Gastroesophageal sphincter (tissue), 3 donors: ENCODE data around the gene USP46.

ENCODE experiments used
- CTCF ChIP-seq, 4 experiments: fragments of 200-600 bp in 2 of 4; fragments of 450-650 bp in 2 of 4; sonication (generic) in 1 of 4; IDR thresholded peaks; one replicate each; pipeline ENCODE4 v1.5.1; 2017 to 2019; ENCODE audit warnings: antibody characterized with exemption in 4 of 4, mild to moderate bottlenecking in 2 of 4, moderate library complexity in 2 of 4
- EP300 ChIP-seq: sonication (generic); formaldehyde crosslinking; IDR thresholded peaks from one replicate; pipeline ENCODE4 v1.6.1; 2017; ENCODE audit warnings: antibody characterized with exemption, mild to moderate bottlenecking
- POLR2A ChIP-seq, 2 donors: fragments of 450-650 bp; IDR thresholded peaks; one replicate each; pipeline ENCODE4 v1.6.1; 2017; ENCODE audit warnings: antibody characterized with exemption in 2 of 2, mild to moderate bottlenecking in 2 of 2, moderate library complexity in 1 of 2
- POLR2AphosphoS5 ChIP-seq: sonication (generic); formaldehyde crosslinking; IDR thresholded peaks from one replicate; pipeline ENCODE4 v1.6.1; 2017; ENCODE audit warnings: antibody characterized with exemption

- no peak for TF ChIP-seq EP300
- no peak for TF ChIP-seq CTCF (IDR thresholded peaks at IDR 0.05)
- TF ChIP-seq POLR2A (IDR thresholded peaks at IDR 0.05), result no peak
- TF ChIP-seq POLR2AphosphoS5, result no peak
Observed at GRCh38 chr4:52670739-52671138, 11.6 kb upstream of the USP46 start.
